GM12878 (cell line): ENCODE results near the gene B3GNT9. TPM values are rescaled to one million over a fixed set of nuclear protein-coding genes. Genes with fewer than 3 reads are reported as not detected.

Source experiments
- ATAC-seq: fragments of 200-7000 bp; cut with Tn5 transposase; 3 replicates; pipeline ENCODE4 v1.9.1; 2020; ENCODE audit warnings: mild to moderate bottlenecking, moderate library complexity
- BruUV-seq: library from RNA; stranded (reverse); fragments of 400-500 nt; replicated peaks from 2 replicates; lab custom pipeline; 2021; lab: Mats Ljungman, UMichigan
- CTCF ChIA-PET: fragments of 300-600 bp; sonication (Branson Sonifier 250); formaldehyde crosslinking; extraction: SDS; loops from one replicate; lab custom pipeline; 2021; ENCODE audit warnings: inconsistent platforms; lab: Yijun Ruan, JAX
- POLR2A ChIA-PET: fragments of 350-600 bp; formaldehyde crosslinking; extraction: SDS; loops from one replicate; lab custom pipeline; 2021; ENCODE audit warnings: inconsistent platforms; lab: Charles Lee
- RAD21 ChIA-PET: fragments of 300-600 bp; sonication (Branson Sonifier 250); formaldehyde crosslinking; loops from one replicate; lab custom pipeline; 2023; ENCODE audit warnings: antibody characterized with exemption; ENCODE audit not compliant: unreplicated experiment; lab: Charles Lee
- SMC1A ChIA-PET: fragments of 300-600 bp; sonication (Branson Sonifier 250); formaldehyde crosslinking; loops from one replicate; lab custom pipeline; 2023; ENCODE audit not compliant: unreplicated experiment, uncharacterized antibody; lab: Charles Lee
- DNase-seq: peaks from one replicate; pipeline ENCODE4 v3.0.0-alpha.2; 2011; ENCODE audit warnings: low read depth, low spot score
- FAIRE-seq: peaks from 3 replicates; lab custom pipeline; 2011; peaks lifted over from hg19 to GRCh38; lab: Jason Lieb, UNC
- H2AFZ ChIP-seq: 2 replicates; pipeline ENCODE4 v1.6.0; 2011; ENCODE audit warnings: low read depth, low read length, control low read depth; ENCODE audit not compliant: control insufficient read depth
- H3K27ac ChIP-seq: 2 replicates; pipeline ENCODE4 v1.5.1; 2011; ENCODE audit warnings: control low read depth; ENCODE audit not compliant: control insufficient read depth, insufficient read depth
- H3K27me3 ChIP-seq, 2 experiments: replicated peaks in 1 of 2; 2 replicates each; pipeline versions ENCODE4 v1.6.0 to v1.6.1; 2011; ENCODE audit warnings: low read length in 1 of 2; ENCODE audit not compliant: control insufficient read depth in 2 of 2, insufficient read depth in 2 of 2
- H3K36me3 ChIP-seq, 2 experiments: 2 replicates each; pipeline ENCODE4 v1.5.1; 2011; ENCODE audit warnings: low read length in 1 of 2; ENCODE audit not compliant: control insufficient read depth in 2 of 2, insufficient read depth in 2 of 2
- H3K4me1 ChIP-seq: 2 replicates; pipeline ENCODE4 v1.6.1; 2011; ENCODE audit warnings: mild to moderate bottlenecking, low read length, moderate library complexity, mixed read lengths; ENCODE audit not compliant: control insufficient read depth, insufficient read depth
- H3K4me2 ChIP-seq: 2 replicates; pipeline ENCODE4 v1.6.0; 2011; ENCODE audit warnings: control low read depth; ENCODE audit not compliant: control insufficient read depth, insufficient read depth
- H3K4me3 ChIP-seq: fragments of 200-600 bp; sonication (generic); 2 replicates; pipeline ENCODE4 v1.5.1; 2016
- H3K79me2 ChIP-seq: 2 replicates; pipeline ENCODE4 v1.6.0; 2011; ENCODE audit warnings: low read length; ENCODE audit not compliant: control insufficient read depth, insufficient read depth
- H3K9ac ChIP-seq: 2 replicates; pipeline ENCODE4 v1.8.0; 2011; ENCODE audit warnings: low read length, control low read depth, mixed read lengths; ENCODE audit not compliant: control insufficient read depth, insufficient read depth
- H3K9me3 ChIP-seq: replicated peaks from 3 replicates; pipeline ENCODE4 v1.5.1; 2011; ENCODE audit warnings: mild to moderate bottlenecking, low read length; ENCODE audit not compliant: control insufficient read depth, insufficient read depth
- H4K20me1 ChIP-seq: 2 replicates; pipeline ENCODE4 v1.6.0; 2011; ENCODE audit not compliant: control insufficient read depth, insufficient read depth
- GABPA ChIP-seq: IDR thresholded peaks from 2 replicates; pipeline ENCODE4 v1.6.1; 2014; ENCODE audit warnings: antibody characterized with exemption, low read depth, mild to moderate bottlenecking, inconsistent platforms
- IKZF1 ChIP-seq: fragments of 450-650 bp; conservative IDR thresholded peaks from 2 replicates; pipeline ENCODE4 v1.6.1; 2017; ENCODE audit warnings: antibody characterized with exemption, mild to moderate bottlenecking
- MTA2 ChIP-seq: fragments of 450-650 bp; IDR thresholded peaks from 2 replicates; pipeline ENCODE4 v1.6.1; 2016; ENCODE audit warnings: low read depth, mild to moderate bottlenecking, moderate library complexity
- MXI1 ChIP-seq: fragments of 150-350 bp; IDR thresholded peaks from 2 replicates; pipeline ENCODE4 v1.6.1; 2011; ENCODE audit warnings: low read depth, mild to moderate bottlenecking, inconsistent platforms, low read length, improper control_type of control experiment
- POLR2A ChIP-seq: IDR thresholded peaks from 2 replicates; pipeline ENCODE4 v1.6.1; 2011; ENCODE audit warnings: low read depth, mild to moderate bottlenecking, low read length
- POLR2AphosphoS2 ChIP-seq: IDR thresholded peaks from 2 replicates; pipeline ENCODE4 v1.6.1; 2011; ENCODE audit warnings: low read depth, mild to moderate bottlenecking, low read length, improper control_type of control experiment, moderate library complexity
- POLR2AphosphoS5 ChIP-seq: IDR thresholded peaks from 2 replicates; pipeline ENCODE4 v1.6.1; 2011; ENCODE audit warnings: mild to moderate bottlenecking, low read length, inconsistent platforms
- POU2F2 ChIP-seq: IDR thresholded peaks from 3 replicates; pipeline ENCODE4 v1.6.1; 2011; ENCODE audit warnings: low read depth, mild to moderate bottlenecking, low read length, borderline replicate concordance
- SIN3A ChIP-seq: IDR thresholded peaks from 2 replicates; pipeline ENCODE4 v1.6.1; 2012; ENCODE audit warnings: low read depth, low read length, improper control_type of control experiment
- SMARCA5 ChIP-seq: fragments of 450-650 bp; IDR thresholded peaks from 2 replicates; pipeline ENCODE4 v1.6.1; 2017; ENCODE audit warnings: mild to moderate bottlenecking
- TCF12 ChIP-seq: IDR thresholded peaks from 2 replicates; pipeline ENCODE4 v1.6.1; 2011; ENCODE audit warnings: low read depth, mild to moderate bottlenecking, low read length
- ZNF24 ChIP-seq: fragments of 450-650 bp; IDR thresholded peaks from 2 replicates; pipeline ENCODE4 v1.6.1; 2017; ENCODE audit warnings: antibody characterized with exemption, mild to moderate bottlenecking
- WGBS: methylation state at CpG from one replicate; pipeline ENCODE4 v1.1.6; 2016; ENCODE audit warnings: low lambda C conversion rate; ENCODE audit not compliant: insufficient replicate concordance, insufficient coverage; ENCODE audit errors: missing lambda C conversion rate; 5-methylcytosine and 5-hydroxymethylcytosine counted together
- in situ Hi-C: fragments of 300-500 bp; cut with MboI; formaldehyde crosslinking; loops from 9 replicates; pipeline ENCODE4 v1.14.3; 2018; ENCODE audit warnings: mixed read lengths
- intact Hi-C: fragments of 100-400 bp; cut with micrococcal nuclease; formaldehyde crosslinking; loops from one replicate; pipeline ENCODE4 v1.14.2; 2022; ENCODE audit not compliant: unreplicated experiment
- polyA plus RNA-seq, 11 experiments: library from polyadenylated mRNA; depleted of rRNA in 4 of 11; unstranded in 6 of 11; stranded (reverse) in 5 of 11; fragments of >200 nt; fragmentation: Nextera tagmentation in 4 of 11; fragmentation: Illumina TruSeq in 1 of 11; extraction: Ambion mirVana in 4 of 11; extraction: Trizol in 1 of 11; gene quantifications; 1 replicate in 1 of 11; 2 replicates in 10 of 11; pipeline versions ENCODE4 v1.2.1 to v1.2.3, GENCODE V29; 2011 to 2016; ENCODE audit warnings: inconsistent platforms in 2 of 11, missing spikeins in 2 of 11, low read depth in 1 of 11
- total RNA-seq, 4 experiments: library from RNA; depleted of rRNA in 3 of 4; stranded (reverse); fragments of >200 nt in 3 of 4; fragmentation: Illumina TruSeq in 1 of 4; extraction: Trizol in 1 of 4; gene quantifications; 2 replicates each; pipeline versions ENCODE4 v1.2.1 to v1.2.3, GENCODE V29; 2013 to 2021
- TF ChIP-seq, protein P1 (sequence below): fragments of 450-650 bp; formaldehyde crosslinking; IDR thresholded peaks from 2 replicates; pipeline ENCODE4 v1.5.0; 2022; ENCODE audit warnings: mild to moderate bottlenecking, missing genetic modification characterization
- TF ChIP-seq, protein P2 (sequence below): fragments of 450-650 bp; conservative IDR thresholded peaks from 2 replicates; pipeline ENCODE4 v1.6.1; 2017; ENCODE audit warnings: mild to moderate bottlenecking, moderate library complexity

B3GNT9 gene
- total and polyA plus RNA-seq, 10 of the 15 experiments (the other 5 are each of a cell fraction or from before 2014, with no cell fraction given), result 0.08 to 5.0 (median 1.9) TPM

DNA sequence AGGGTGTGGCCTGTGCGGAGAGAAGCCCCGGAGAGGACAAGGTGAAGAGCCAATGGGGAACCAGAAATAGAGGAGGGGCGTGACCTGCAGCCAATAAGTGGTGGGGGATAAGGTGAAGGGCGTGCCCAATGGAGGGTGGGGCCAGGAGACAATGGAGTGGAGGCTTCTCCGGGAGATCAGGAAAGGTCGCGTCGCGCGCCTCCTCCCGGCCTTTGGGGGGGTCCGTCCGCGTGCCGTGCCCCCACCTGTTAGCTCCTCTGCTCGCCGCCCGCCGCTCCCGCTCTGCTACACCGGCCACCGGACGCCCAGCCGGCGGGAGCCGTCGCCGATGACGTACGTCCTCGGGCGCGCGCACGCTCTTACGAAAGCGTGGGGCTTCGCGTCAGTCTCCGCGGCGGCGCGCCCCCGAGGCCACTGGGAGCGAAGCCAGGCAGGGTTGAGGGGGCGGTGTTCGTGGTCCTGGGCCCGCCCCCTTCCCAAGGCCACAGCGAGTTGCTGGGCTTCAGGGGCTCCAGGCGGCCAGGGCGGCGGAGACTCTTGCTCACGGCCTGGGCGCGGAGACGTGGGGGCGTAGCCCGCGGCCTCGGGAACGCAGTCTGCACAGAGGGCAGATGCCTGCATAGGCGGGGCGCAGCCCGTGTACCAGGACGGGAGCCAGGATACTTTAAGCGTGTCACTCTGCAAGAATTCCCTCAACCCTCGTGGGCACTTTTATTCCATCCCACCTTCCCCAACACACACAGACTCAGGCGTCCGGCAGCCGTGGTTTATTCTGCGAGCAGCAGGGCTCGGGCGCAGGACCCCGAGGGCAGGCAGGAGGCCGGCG, 33.0 kb upstream of the B3GNT9 start, which contains the start of gene MATCAP1 (continued):
- TF ChIP-seq, protein P1, sequence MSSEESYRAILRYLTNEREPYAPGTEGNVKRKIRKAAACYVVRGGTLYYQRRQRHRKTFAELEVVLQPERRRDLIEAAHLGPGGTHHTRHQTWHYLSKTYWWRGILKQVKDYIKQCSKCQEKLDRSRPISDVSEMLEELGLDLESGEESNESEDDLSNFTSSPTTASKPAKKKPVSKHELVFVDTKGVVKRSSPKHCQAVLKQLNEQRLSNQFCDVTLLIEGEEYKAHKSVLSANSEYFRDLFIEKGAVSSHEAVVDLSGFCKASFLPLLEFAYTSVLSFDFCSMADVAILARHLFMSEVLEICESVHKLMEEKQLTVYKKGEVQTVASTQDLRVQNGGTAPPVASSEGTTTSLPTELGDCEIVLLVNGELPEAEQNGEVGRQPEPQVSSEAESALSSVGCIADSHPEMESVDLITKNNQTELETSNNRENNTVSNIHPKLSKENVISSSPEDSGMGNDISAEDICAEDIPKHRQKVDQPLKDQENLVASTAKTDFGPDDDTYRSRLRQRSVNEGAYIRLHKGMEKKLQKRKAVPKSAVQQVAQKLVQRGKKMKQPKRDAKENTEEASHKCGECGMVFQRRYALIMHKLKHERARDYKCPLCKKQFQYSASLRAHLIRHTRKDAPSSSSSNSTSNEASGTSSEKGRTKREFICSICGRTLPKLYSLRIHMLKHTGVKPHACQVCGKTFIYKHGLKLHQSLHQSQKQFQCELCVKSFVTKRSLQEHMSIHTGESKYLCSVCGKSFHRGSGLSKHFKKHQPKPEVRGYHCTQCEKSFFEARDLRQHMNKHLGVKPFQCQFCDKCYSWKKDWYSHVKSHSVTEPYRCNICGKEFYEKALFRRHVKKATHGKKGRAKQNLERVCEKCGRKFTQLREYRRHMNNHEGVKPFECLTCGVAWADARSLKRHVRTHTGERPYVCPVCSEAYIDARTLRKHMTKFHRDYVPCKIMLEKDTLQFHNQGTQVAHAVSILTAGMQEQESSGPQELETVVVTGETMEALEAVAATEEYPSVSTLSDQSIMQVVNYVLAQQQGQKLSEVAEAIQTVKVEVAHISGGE (CRISPR knock-in tag), result no peak
- TF ChIP-seq TCF12 (no peak), POLR2A (peak; percentile 76)
- TF ChIP-seq, all 136 proteins: peak for 31

DNA sequence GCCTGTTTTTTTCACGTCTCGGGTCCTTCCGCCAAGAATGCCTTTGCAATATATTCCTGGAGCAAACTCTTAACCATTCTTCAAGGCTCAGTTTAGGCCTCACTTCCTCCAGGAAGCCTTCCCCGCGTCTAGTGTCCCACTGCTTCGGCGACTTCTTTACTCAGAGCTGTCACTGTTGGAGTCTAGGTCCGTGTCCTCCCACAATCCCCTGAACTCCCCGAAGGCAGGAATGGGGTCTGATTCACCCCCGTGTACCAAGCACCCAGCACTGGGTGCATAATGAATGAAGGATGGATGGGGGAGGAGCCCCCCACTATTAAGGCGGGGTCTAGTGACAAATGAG, 32.5 kb upstream of the B3GNT9 start:
- SMC1A ChIA-PET, result interaction anchor here (0.8 to 1.2 kb wide), 4 partner anchors 10 to 165 kb away, joined by 3 to 4 read pairs (median 4); partner anchors contain the start of gene B3GNT9
- peak overlapping the region; percentile 84 for H3K27ac ChIP-seq
- RAD21 ChIA-PET, result interaction anchor here (0.6 to 2.0 kb wide), 5 partner anchors 22 to 176 kb away, joined by 3 to 6 read pairs (median 3); no protein-coding TSS in a partner anchor
- FAIRE-seq (no peak), ATAC-seq (no peak), DNase-seq (no peak)
- H3K4me2 ChIP-seq, result peak overlapping the region; percentile 84
- H3K27me3 ChIP-seq, result peaks cover 0 to 3% of the 10 kb centered on the region in 2 experiments; a peak in 2 of 4 replicates
- 0% methylated on average over 11 of the region's 11 CpGs for WGBS
- H3K9ac ChIP-seq, result peak overlapping the region; percentile 59
- peaks cover 6% of the 10 kb centered on the region for H3K4me1 ChIP-seq
- POLR2A ChIA-PET, result interaction anchor here (0.5 to 1.6 kb wide), 4 partner anchors 20 to 90 kb away, joined by 3 to 5 read pairs (median 4); partner anchors contain the start of gene FHOD1
- H3K36me3 ChIP-seq, result no peaks in the 10 kb centered on the region
- BruUV-seq, result no TSS peak
- intact Hi-C loops (no loop called here), in situ Hi-C loops (no loop called here)
- H3K9me3 ChIP-seq, result no peaks in the 10 kb centered on the region
- H4K20me1 ChIP-seq, result no peaks in the 10 kb centered on the region; the same call in 1 of the 2 replicates
- H3K4me3 ChIP-seq, result peak overlapping the region; percentile 76
- no peak for TF ChIP-seq MTA2
- TF ChIP-seq SIN3A, result 0 out of 2 replicates have a peak, but pooled peaks have one; percentile 2
- peak; percentile 82; the same call in 1 of the 2 replicates for TF ChIP-seq ZNF24
- TF ChIP-seq, protein P2, sequence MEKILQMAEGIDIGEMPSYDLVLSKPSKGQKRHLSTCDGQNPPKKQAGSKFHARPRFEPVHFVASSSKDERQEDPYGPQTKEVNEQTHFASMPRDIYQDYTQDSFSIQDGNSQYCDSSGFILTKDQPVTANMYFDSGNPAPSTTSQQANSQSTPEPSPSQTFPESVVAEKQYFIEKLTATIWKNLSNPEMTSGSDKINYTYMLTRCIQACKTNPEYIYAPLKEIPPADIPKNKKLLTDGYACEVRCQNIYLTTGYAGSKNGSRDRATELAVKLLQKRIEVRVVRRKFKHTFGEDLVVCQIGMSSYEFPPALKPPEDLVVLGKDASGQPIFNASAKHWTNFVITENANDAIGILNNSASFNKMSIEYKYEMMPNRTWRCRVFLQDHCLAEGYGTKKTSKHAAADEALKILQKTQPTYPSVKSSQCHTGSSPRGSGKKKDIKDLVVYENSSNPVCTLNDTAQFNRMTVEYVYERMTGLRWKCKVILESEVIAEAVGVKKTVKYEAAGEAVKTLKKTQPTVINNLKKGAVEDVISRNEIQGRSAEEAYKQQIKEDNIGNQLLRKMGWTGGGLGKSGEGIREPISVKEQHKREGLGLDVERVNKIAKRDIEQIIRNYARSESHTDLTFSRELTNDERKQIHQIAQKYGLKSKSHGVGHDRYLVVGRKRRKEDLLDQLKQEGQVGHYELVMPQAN, result peak; percentile 59; the same call in 1 of the 2 replicates
- no peak for TF ChIP-seq MXI1
- TF ChIP-seq POLR2AphosphoS5, result no peak
- peak; percentile 45; the same call in 1 of the 3 replicates for TF ChIP-seq POU2F2
- TF ChIP-seq GABPA, result no peak
- TF ChIP-seq IKZF1, result no peak
- peak; percentile 42; the same call in 1 of the 2 replicates for TF ChIP-seq SMARCA5
- TF ChIP-seq POLR2AphosphoS2, result no peak
- CTCF ChIA-PET, result interaction anchor here (1.0 to 3.2 kb wide), 7 partner anchors 13 to 224 kb away, joined by 3 to 28 read pairs (median 3); partner anchors contain the start of genes FBXL8, NOL3 and TRADD
- peaks cover 5% of the 10 kb centered on the region for H3K79me2 ChIP-seq
- peak overlapping the region; percentile 83 for H2AFZ ChIP-seq
